Measurements from ENCODE around the gene COL5A1. TPM values are rescaled to one million over a fixed set of nuclear protein-coding genes. Genes with fewer than 3 reads are reported as not detected.

COL5A1 gene
- total and polyA plus RNA-seq, 2 experiments from 2014 or later = 2.5 to 13.1 TPM

DNA sequence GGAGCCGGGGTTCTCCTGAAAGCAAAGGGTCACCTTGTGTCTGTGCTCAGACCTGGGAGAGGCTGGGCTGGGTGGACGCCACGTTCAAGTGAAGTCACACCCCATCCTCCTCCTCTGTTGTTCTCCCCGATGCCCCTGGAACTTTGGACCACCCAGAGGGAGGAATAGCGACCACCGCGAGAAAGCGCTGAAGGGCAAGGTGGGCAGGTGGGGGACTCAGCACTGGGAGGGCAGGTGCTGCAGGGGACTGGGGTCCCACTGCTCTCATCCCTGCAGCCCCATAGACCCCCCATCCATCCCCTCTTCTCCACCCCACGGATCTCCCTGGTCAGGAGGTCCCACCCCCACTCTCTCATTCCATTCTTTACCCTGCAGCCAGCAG is 48.8 kb upstream of the COL5A1 start:
- no peak for DNase-seq (ENCODE audit: low spot score)

More for the DNA sequence above, 48.8 kb upstream of the COL5A1 start:
- peaks cover 3% of the 10 kb centered on the region; the same call in 1 of the 3 replicates for H3K9me3 Mint-ChIP-seq
- H3K27ac Mint-ChIP-seq = no peak overlapping the region
- H3K36me3 Mint-ChIP-seq (ENCODE audit: low read depth) = no peaks in the 10 kb centered on the region; the same call in 2 of the 3 replicates
- TF ChIP-seq JUNB (IDR thresholded peaks at IDR 0.05; ENCODE audit: unreplicated experiment) (no peak), NANOG (IDR thresholded peaks at IDR 0.05; ENCODE audit: borderline replicate concordance) (no peak), CREB1 (CRISPR knock-in tag; IDR thresholded peaks at IDR 0.05; ENCODE audit: low read depth) (no peak), ZNF114 (CRISPR knock-in tag; IDR thresholded peaks at IDR 0.05) (no peak), STAT1 (IDR thresholded peaks at IDR 0.05; ENCODE audit: unreplicated experiment) (no peak), POLR2AphosphoS5 (IDR thresholded peaks at IDR 0.05; ENCODE audit: low read depth) (no peak), EZH2 (IDR thresholded peaks at IDR 0.05; ENCODE audit: low read depth, unreplicated experiment) (no peak), EZH2phosphoT487 (IDR thresholded peaks at IDR 0.05; ENCODE audit: unreplicated experiment) (no peak), ZNF331 (CRISPR knock-in tag; IDR thresholded peaks at IDR 0.05; ENCODE audit: low read depth) (no peak)
- TF ChIP-seq, protein P1, sequence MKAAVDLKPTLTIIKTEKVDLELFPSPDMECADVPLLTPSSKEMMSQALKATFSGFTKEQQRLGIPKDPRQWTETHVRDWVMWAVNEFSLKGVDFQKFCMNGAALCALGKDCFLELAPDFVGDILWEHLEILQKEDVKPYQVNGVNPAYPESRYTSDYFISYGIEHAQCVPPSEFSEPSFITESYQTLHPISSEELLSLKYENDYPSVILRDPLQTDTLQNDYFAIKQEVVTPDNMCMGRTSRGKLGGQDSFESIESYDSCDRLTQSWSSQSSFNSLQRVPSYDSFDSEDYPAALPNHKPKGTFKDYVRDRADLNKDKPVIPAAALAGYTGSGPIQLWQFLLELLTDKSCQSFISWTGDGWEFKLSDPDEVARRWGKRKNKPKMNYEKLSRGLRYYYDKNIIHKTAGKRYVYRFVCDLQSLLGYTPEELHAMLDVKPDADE (IDR thresholded peaks at IDR 0.05) = no peak
- TF ChIP-seq, protein P2, sequence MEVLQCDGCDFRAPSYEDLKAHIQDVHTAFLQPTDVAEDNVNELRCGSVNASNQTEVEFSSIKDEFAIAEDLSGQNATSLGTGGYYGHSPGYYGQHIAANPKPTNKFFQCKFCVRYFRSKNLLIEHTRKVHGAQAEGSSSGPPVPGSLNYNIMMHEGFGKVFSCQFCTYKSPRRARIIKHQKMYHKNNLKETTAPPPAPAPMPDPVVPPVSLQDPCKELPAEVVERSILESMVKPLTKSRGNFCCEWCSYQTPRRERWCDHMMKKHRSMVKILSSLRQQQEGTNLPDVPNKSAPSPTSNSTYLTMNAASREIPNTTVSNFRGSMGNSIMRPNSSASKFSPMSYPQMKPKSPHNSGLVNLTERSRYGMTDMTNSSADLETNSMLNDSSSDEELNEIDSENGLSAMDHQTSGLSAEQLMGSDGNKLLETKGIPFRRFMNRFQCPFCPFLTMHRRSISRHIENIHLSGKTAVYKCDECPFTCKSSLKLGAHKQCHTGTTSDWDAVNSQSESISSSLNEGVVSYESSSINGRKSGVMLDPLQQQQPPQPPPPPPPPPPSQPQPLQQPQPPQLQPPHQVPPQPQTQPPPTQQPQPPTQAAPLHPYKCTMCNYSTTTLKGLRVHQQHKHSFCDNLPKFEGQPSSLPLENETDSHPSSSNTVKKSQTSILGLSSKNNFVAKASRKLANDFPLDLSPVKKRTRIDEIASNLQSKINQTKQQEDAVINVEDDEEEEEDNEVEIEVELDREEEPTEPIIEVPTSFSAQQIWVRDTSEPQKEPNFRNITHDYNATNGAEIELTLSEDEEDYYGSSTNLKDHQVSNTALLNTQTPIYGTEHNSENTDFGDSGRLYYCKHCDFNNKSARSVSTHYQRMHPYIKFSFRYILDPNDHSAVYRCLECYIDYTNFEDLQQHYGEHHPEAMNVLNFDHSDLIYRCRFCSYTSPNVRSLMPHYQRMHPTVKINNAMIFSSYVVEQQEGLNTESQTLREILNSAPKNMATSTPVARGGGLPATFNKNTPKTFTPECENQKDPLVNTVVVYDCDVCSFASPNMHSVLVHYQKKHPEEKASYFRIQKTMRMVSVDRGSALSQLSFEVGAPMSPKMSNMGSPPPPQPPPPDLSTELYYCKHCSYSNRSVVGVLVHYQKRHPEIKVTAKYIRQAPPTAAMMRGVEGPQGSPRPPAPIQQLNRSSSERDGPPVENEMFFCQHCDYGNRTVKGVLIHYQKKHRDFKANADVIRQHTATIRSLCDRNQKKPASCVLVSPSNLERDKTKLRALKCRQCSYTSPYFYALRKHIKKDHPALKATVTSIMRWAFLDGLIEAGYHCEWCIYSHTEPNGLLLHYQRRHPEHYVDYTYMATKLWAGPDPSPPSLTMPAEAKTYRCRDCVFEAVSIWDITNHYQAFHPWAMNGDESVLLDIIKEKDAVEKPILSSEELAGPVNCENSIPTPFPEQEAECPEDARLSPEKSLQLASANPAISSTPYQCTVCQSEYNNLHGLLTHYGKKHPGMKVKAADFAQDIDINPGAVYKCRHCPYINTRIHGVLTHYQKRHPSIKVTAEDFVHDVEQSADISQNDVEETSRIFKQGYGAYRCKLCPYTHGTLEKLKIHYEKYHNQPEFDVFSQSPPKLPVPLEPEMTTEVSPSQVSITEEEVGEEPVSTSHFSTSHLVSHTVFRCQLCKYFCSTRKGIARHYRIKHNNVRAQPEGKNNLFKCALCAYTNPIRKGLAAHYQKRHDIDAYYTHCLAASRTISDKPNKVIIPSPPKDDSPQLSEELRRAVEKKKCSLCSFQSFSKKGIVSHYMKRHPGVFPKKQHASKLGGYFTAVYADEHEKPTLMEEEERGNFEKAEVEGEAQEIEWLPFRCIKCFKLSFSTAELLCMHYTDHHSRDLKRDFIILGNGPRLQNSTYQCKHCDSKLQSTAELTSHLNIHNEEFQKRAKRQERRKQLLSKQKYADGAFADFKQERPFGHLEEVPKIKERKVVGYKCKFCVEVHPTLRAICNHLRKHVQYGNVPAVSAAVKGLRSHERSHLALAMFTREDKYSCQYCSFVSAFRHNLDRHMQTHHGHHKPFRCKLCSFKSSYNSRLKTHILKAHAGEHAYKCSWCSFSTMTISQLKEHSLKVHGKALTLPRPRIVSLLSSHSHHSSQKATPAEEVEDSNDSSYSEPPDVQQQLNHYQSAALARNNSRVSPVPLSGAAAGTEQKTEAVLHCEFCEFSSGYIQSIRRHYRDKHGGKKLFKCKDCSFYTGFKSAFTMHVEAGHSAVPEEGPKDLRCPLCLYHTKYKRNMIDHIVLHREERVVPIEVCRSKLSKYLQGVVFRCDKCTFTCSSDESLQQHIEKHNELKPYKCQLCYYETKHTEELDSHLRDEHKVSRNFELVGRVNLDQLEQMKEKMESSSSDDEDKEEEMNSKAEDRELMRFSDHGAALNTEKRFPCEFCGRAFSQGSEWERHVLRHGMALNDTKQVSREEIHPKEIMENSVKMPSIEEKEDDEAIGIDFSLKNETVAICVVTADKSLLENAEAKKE (CRISPR knock-in tag; IDR thresholded peaks at IDR 0.05) = no peak
- TF ChIP-seq, protein P3, sequence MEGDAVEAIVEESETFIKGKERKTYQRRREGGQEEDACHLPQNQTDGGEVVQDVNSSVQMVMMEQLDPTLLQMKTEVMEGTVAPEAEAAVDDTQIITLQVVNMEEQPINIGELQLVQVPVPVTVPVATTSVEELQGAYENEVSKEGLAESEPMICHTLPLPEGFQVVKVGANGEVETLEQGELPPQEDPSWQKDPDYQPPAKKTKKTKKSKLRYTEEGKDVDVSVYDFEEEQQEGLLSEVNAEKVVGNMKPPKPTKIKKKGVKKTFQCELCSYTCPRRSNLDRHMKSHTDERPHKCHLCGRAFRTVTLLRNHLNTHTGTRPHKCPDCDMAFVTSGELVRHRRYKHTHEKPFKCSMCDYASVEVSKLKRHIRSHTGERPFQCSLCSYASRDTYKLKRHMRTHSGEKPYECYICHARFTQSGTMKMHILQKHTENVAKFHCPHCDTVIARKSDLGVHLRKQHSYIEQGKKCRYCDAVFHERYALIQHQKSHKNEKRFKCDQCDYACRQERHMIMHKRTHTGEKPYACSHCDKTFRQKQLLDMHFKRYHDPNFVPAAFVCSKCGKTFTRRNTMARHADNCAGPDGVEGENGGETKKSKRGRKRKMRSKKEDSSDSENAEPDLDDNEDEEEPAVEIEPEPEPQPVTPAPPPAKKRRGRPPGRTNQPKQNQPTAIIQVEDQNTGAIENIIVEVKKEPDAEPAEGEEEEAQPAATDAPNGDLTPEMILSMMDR (conservative IDR thresholded peaks at IDR 0.05; ENCODE audit: low read depth in 2 of 2) = no peak
- TF ChIP-seq, protein P4, sequence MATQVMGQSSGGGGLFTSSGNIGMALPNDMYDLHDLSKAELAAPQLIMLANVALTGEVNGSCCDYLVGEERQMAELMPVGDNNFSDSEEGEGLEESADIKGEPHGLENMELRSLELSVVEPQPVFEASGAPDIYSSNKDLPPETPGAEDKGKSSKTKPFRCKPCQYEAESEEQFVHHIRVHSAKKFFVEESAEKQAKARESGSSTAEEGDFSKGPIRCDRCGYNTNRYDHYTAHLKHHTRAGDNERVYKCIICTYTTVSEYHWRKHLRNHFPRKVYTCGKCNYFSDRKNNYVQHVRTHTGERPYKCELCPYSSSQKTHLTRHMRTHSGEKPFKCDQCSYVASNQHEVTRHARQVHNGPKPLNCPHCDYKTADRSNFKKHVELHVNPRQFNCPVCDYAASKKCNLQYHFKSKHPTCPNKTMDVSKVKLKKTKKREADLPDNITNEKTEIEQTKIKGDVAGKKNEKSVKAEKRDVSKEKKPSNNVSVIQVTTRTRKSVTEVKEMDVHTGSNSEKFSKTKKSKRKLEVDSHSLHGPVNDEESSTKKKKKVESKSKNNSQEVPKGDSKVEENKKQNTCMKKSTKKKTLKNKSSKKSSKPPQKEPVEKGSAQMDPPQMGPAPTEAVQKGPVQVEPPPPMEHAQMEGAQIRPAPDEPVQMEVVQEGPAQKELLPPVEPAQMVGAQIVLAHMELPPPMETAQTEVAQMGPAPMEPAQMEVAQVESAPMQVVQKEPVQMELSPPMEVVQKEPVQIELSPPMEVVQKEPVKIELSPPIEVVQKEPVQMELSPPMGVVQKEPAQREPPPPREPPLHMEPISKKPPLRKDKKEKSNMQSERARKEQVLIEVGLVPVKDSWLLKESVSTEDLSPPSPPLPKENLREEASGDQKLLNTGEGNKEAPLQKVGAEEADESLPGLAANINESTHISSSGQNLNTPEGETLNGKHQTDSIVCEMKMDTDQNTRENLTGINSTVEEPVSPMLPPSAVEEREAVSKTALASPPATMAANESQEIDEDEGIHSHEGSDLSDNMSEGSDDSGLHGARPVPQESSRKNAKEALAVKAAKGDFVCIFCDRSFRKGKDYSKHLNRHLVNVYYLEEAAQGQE (IDR thresholded peaks at IDR 0.05; ENCODE audit: unreplicated experiment) = no peak
- no peaks in the 10 kb centered on the region for H4K20me1 ChIP-seq (replicated peaks; ENCODE audit: insufficient read depth)
- H3K79me2 ChIP-seq (replicated peaks; ENCODE audit: insufficient read depth) = no peaks in the 10 kb centered on the region
- no peak overlapping the region for H3K4me2 ChIP-seq
- H3K4me3 Mint-ChIP-seq = no peak overlapping the region
- H3K4me1 ChIP-seq (ENCODE audit: insufficient read depth) = no peaks in the 10 kb centered on the region
- H3K4me3 ChIP-seq = no peak overlapping the region
- no peaks in the 10 kb centered on the region for H3K27me3 ChIP-seq (ENCODE audit: insufficient read depth)
- H3K9me2 ChIP-seq (ENCODE audit: insufficient read depth) = no peaks in the 10 kb centered on the region
- H3K36me3 ChIP-seq (ENCODE audit: insufficient read depth) = no peaks in the 10 kb centered on the region
- H2AFZ ChIP-seq = no peak overlapping the region
- H3K27ac ChIP-seq (ENCODE audit: low read depth) = no peak overlapping the region
- H3F3A ChIP-seq (replicated peaks; ENCODE audit: low read depth) = no peaks in the 10 kb centered on the region
- peaks cover 4% of the 10 kb centered on the region for H3K4me1 Mint-ChIP-seq
- peaks cover 19% of the 10 kb centered on the region for H3K27me3 Mint-ChIP-seq (ENCODE audit: insufficient read depth, low read depth, poor library complexity)
- no peak for ATAC-seq

Data from GM23338 (cell line).